T1000 (cell line): ENCODE data around the gene MAP2K2.

Experiments used
- DNase-seq: peaks from one replicate; lab custom pipeline; 2025; ENCODE audit warnings: mixed read lengths; lab: John Stamatoyannopoulos, UW

The MAP2K2 gene

GRCh38 chr19:4099041-4099764 is 24.7 kb downstream of the MAP2K2 start:
- no peak for DNase-seq

- no peak for DNase-seq
Observed at GRCh38 chr19:4098493-4098892, 25.4 kb downstream of the MAP2K2 start.

- DNase-seq: no peak
Observed at GRCh38 chr19:4097501-4097900, 26.4 kb downstream of the MAP2K2 start.

- no peak for DNase-seq
Observed at GRCh38 chr19:4096049-4096892, 27.7 kb downstream of the MAP2K2 start.

GRCh38 chr19:4095488-4095844 is 28.5 kb downstream of the MAP2K2 start:
- no peak for DNase-seq

GRCh38 chr19:4094761-4095487 is 29.0 kb downstream of the MAP2K2 start:
- DNase-seq: no peak

- no peak for DNase-seq
Observed at GRCh38 chr19:4094291-4094690, 29.6 kb downstream of the MAP2K2 start.

GRCh38 chr19:4093643-4094175 is 30.2 kb downstream of the MAP2K2 start:
- DNase-seq: no peak

- no peak for DNase-seq
Observed at GRCh38 chr19:4090356-4091220, 33.3 kb downstream of the MAP2K2 start.

GRCh38 chr19:4089946-4090345 is 34.0 kb downstream of the MAP2K2 start:
- DNase-seq: no peak

- no peak for DNase-seq
Observed at GRCh38 chr19:4089400-4089908, 34.5 kb downstream of the MAP2K2 start.

GRCh38 chr19:4088975-4089374 is 34.9 kb downstream of the MAP2K2 start:
- DNase-seq: no peak

- no peak for DNase-seq
Observed at GRCh38 chr19:4087787-4088679, 35.9 kb downstream of the MAP2K2 start.

GRCh38 chr19:4086411-4086867 is 37.5 kb downstream of the MAP2K2 start:
- no peak for DNase-seq

- no peak for DNase-seq
Observed at GRCh38 chr19:4084547-4084877, 39.4 kb downstream of the MAP2K2 start.

- no peak for DNase-seq
Observed at GRCh38 chr19:4083677-4084546, 40.0 kb downstream of the MAP2K2 start.

- DNase-seq: no peak
Observed at GRCh38 chr19:4082172-4082571, 41.8 kb downstream of the MAP2K2 start.

- no peak for DNase-seq
Observed at GRCh38 chr19:4081441-4082129, 42.3 kb downstream of the MAP2K2 start.

- DNase-seq: no peak
Observed at GRCh38 chr19:4080473-4080872, 43.4 kb downstream of the MAP2K2 start.
